Transverse colon (tissue), 4 donors: ENCODE measurements around the gene PRICKLE1.

Experiments
- EP300 ChIP-seq: sonication (generic); formaldehyde crosslinking; IDR thresholded peaks from one replicate; pipeline ENCODE4 v1.6.1; 2017; ENCODE audit warnings: antibody characterized with exemption, low read depth
- POLR2A ChIP-seq: fragments of 450-650 bp; IDR thresholded peaks from one replicate; pipeline ENCODE4 v1.6.1; 2016; ENCODE audit warnings: antibody characterized with exemption, mild to moderate bottlenecking, moderate library complexity
- POLR2AphosphoS5 ChIP-seq, 3 donors: sonication (generic); formaldehyde crosslinking; IDR thresholded peaks; one replicate each; pipeline ENCODE4 v1.6.1; 2016; ENCODE audit warnings: antibody characterized with exemption in 3 of 3
- TF ChIP-seq, protein P1 (sequence below), 5 experiments: fragments of 200-600 bp in 3 of 5; fragments of 450-650 bp in 2 of 5; sonication (generic) in 3 of 5; IDR thresholded peaks; 1 replicate in 2 of 5; 2 replicates in 3 of 5; pipeline ENCODE4 v1.5.1; 2016 to 2017; ENCODE audit warnings: antibody characterized with exemption in 5 of 5, inconsistent platforms in 3 of 5, mild to moderate bottlenecking in 2 of 5, moderate library complexity in 1 of 5

DNA sequence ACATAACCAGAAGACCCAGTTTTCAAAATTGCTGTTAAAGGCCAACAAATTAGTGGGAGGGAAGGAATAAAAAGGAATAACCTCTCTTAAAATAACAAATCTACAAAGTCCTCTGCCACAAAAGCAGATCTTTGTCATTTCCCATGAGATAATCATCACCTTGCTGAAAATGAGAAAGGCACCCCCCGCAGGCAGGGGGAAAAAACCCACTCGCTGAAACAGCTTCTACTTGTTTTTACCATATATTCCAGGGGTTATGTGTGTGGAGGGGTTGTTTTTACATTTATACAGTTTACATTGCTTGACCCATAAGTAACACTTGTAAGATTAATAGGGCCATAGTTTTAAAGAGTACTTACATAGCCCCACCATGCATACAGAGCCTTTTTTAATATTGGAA lies 131.0 kb downstream of the PRICKLE1 start:
- TF ChIP-seq, protein P1, sequence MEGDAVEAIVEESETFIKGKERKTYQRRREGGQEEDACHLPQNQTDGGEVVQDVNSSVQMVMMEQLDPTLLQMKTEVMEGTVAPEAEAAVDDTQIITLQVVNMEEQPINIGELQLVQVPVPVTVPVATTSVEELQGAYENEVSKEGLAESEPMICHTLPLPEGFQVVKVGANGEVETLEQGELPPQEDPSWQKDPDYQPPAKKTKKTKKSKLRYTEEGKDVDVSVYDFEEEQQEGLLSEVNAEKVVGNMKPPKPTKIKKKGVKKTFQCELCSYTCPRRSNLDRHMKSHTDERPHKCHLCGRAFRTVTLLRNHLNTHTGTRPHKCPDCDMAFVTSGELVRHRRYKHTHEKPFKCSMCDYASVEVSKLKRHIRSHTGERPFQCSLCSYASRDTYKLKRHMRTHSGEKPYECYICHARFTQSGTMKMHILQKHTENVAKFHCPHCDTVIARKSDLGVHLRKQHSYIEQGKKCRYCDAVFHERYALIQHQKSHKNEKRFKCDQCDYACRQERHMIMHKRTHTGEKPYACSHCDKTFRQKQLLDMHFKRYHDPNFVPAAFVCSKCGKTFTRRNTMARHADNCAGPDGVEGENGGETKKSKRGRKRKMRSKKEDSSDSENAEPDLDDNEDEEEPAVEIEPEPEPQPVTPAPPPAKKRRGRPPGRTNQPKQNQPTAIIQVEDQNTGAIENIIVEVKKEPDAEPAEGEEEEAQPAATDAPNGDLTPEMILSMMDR (IDR thresholded peaks at IDR 0.05): no peak
- TF ChIP-seq POLR2A (no peak), EP300 (no peak), POLR2AphosphoS5 (IDR thresholded peaks at IDR 0.05) (no peak)
